CD4-positive, alpha-beta memory T cell (primary cell): ENCODE data around the gene BDP1. TPM values are rescaled to one million over a fixed set of nuclear protein-coding genes. Genes with fewer than 3 reads are reported as not detected.
A peak's percentile ranks its signal among the peaks of the same experiment; 100 is the strongest.
"Not testable (repeated sequence)": the region's sequence is repeated elsewhere in the genome, so short reads cannot be mapped to it uniquely, and the experiment has no call there.

Source experiments
- CTCF ChIA-PET: fragments of 350-600 bp; sonication (Branson Sonifier 250); formaldehyde crosslinking; loops from one replicate; lab custom pipeline; 2021; ENCODE audit warnings: inconsistent platforms; ENCODE audit not compliant: partially characterized antibody; lab: Charles Lee
- POLR2A ChIA-PET: fragments of 350-600 bp; sonication (Branson Sonifier 250); formaldehyde crosslinking; loops from one replicate; lab custom pipeline; 2021; ENCODE audit not compliant: partially characterized antibody; lab: Charles Lee
- DNase-seq, 5 donors: peaks; one replicate each; pipeline versions ENCODE4 v3.0.0 to v3.0.0-alpha.2; 2020 to 2022; ENCODE audit warnings: mixed read lengths in 1 of 5
- H3K27ac ChIP-seq: one replicate; pipeline ENCODE4 v1.7.0; 2013; ENCODE audit warnings: low read depth, low read length
- H3K27me3 ChIP-seq: 2 replicates; pipeline ENCODE4 v1.7.0; 2013; ENCODE audit warnings: mild to moderate bottlenecking, low read length, moderate library complexity; ENCODE audit not compliant: insufficient read depth
- H3K36me3 ChIP-seq: 2 replicates; pipeline ENCODE4 v1.7.0; 2013; ENCODE audit warnings: mild to moderate bottlenecking, low read length, moderate library complexity; ENCODE audit not compliant: insufficient read depth
- H3K4me1 ChIP-seq: 2 replicates; pipeline ENCODE4 v1.7.0; 2013; ENCODE audit warnings: mild to moderate bottlenecking, low read length, moderate library complexity; ENCODE audit not compliant: insufficient read depth
- H3K4me3 ChIP-seq, 2 donors: one replicate each; pipeline ENCODE4 v1.7.0; 2013; ENCODE audit warnings: low read length in 2 of 2, mild to moderate bottlenecking in 1 of 2
- H3K9me3 ChIP-seq, 2 donors: one replicate each; pipeline ENCODE4 v1.7.0; 2013; ENCODE audit warnings: low read length in 2 of 2, control low read depth in 1 of 2; ENCODE audit not compliant: control insufficient read depth in 1 of 2
- H3K27ac Mint-ChIP-seq, 7 donors: one replicate each; pipeline ENCODE4 v1.8.0; 2020 to 2021; ENCODE audit warnings: mixed read lengths in 7 of 7, mild to moderate bottlenecking in 6 of 7, inconsistent platforms in 3 of 7, moderate library complexity in 3 of 7
- H3K27me3 Mint-ChIP-seq, 2 donors: one replicate each; pipeline ENCODE4 v1.8.0; 2020 to 2021; ENCODE audit warnings: mixed read lengths in 2 of 2
- H3K36me3 Mint-ChIP-seq, 2 donors: one replicate each; pipeline ENCODE4 v1.8.0; 2020 to 2021; ENCODE audit warnings: mixed read lengths in 2 of 2, inconsistent platforms in 1 of 2, mild to moderate bottlenecking in 1 of 2
- H3K4me1 Mint-ChIP-seq, 4 donors: one replicate each; pipeline ENCODE4 v1.8.0; 2020 to 2021; ENCODE audit warnings: mixed read lengths in 4 of 4, mild to moderate bottlenecking in 1 of 4
- H3K4me3 Mint-ChIP-seq, 8 donors: one replicate each; pipeline ENCODE4 v1.8.0; 2020 to 2021; ENCODE audit warnings: mixed read lengths in 8 of 8, mild to moderate bottlenecking in 7 of 8, moderate library complexity in 6 of 8, inconsistent platforms in 3 of 8
- H3K9me3 Mint-ChIP-seq, 8 donors: one replicate each; pipeline ENCODE4 v1.8.0; 2020 to 2021; ENCODE audit warnings: mixed read lengths in 8 of 8, mild to moderate bottlenecking in 5 of 8, inconsistent platforms in 3 of 8, moderate library complexity in 1 of 8
- intact Hi-C: fragments of 100-400 bp; cut with micrococcal nuclease; formaldehyde crosslinking; loops from one replicate; pipeline ENCODE4 v1.15.1; 2023
- polyA plus RNA-seq, 2 donors: library from polyadenylated mRNA; unstranded; fragments of 300-500 nt; fragmentation: Illumina TruSeq; gene quantifications; one replicate each; pipeline ENCODE4 v1.2.3, GENCODE V29; 2021
- total RNA-seq, 2 experiments: library from RNA; stranded (reverse); gene quantifications; one replicate each; pipeline ENCODE4 v1.2.3, GENCODE V29; 2021

Gene BDP1
- total and polyA plus RNA-seq, 4 experiments from 2014 or later, result 3.8 to 47.9 (median 32.1) TPM

DNA sequence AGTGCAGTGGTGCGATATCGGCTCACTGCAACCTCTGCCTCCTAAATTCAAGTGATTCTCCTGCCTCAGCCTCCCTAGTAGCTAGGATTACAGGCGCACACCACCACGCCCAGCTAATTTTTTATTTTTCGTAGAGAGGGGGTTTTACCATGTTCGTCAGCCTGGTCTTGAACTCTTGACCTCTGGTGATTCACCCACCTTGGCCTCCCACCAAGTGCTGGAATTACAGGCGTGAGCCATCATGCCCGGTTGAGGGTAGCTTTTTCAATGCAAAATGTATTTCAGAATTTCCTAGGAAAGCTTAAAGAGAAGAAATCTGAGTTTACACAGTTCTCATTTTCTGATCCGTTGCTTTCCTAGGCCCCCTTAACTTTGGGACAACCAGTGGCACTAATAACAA is 15.7 kb downstream of the BDP1 start:
- POLR2A ChIA-PET, result no interaction called here
- peaks cover 32 to 57% of the 10 kb centered on the region in 2 donors for H3K36me3 Mint-ChIP-seq
- H3K36me3 ChIP-seq, result peaks cover 30% of the 10 kb centered on the region

DNA sequence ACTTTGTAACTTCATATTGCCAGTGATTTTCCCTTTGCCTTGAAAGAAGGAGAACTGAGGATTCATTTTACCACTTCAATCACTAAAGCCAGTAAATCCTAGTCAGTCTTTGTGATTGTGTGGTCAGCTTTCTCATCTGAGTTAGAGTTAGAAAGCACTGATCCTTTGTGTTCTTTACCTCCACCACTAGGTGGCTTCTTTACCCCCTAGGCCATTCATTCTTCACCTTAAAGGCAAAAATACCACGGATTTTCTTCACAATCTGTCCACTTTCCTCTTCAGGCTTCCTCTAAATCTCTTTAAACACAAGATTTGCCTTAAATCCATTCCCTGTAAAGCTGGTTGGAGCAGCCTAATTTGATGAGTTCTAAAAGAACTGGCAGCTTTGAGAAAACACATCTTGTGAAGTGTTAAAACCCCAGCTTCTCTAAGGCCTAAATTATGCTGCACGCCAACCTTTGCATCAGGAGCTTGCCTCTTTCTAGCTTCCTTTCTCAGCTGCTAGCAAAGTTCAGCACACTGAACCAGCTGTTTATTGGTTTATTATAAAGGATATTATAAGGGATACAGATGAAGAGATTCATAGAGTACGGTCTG is 20.4 kb downstream of the BDP1 start:
- peak overlapping the region in 3 of 7 donors; percentile 12 to 53 (median 17) for H3K27ac Mint-ChIP-seq
- no peaks in the 10 kb centered on the region for H3K27me3 Mint-ChIP-seq
- peaks cover 0 to 6% (median 3%) of the 10 kb centered on the region in 4 donors for H3K4me1 Mint-ChIP-seq
- DNase-seq, result peak in 3 of 5 donors; percentile 9 to 16 (median 16)
- Histone ChIP-seq H3K9me3 (no peaks in the 10 kb centered on the region), H3K36me3 (peaks cover 9% of the 10 kb centered on the region), H3K4me3 (no peak overlapping the region), H3K27ac (no peak overlapping the region), H3K27me3 (no peaks in the 10 kb centered on the region), H3K4me1 (no peaks in the 10 kb centered on the region)
- no peak overlapping the region for H3K4me3 Mint-ChIP-seq
- intact Hi-C loops, result loop anchor here (5.0 kb wide), 1 partner anchor 126 kb away; no protein-coding TSS in a partner anchor
- ChIA-PET CTCF (interaction anchor here (0.9 to 4.0 kb wide), 18 partner anchors 8 to 833 kb away, joined by 3 to 23 read pairs (median 3); partner anchors contain the start of gene BDP1), POLR2A (interaction anchor here (0.6 kb wide), 1 partner anchor 11 kb away, joined by 7 read pairs; no protein-coding TSS in a partner anchor)
- no peaks in the 10 kb centered on the region for H3K9me3 Mint-ChIP-seq
- H3K36me3 Mint-ChIP-seq, result peaks cover 23 to 49% of the 10 kb centered on the region in 2 donors

More for the DNA sequence above, 15.7 kb downstream of the BDP1 start:
- H3K27me3 ChIP-seq, result no peaks in the 10 kb centered on the region
- intact Hi-C loops, result no loop called here
- peaks cover 0 to 6% (median under 1%) of the 10 kb centered on the region in 4 donors for H3K4me1 Mint-ChIP-seq
- H3K9me3 Mint-ChIP-seq, result no peaks in the 10 kb centered on the region
- H3K27ac Mint-ChIP-seq, result no peak overlapping the region
- H3K4me3 ChIP-seq, result no peak overlapping the region
- no peaks in the 10 kb centered on the region for H3K4me1 ChIP-seq
- CTCF ChIA-PET, result no interaction called here
- no peaks in the 10 kb centered on the region for H3K9me3 ChIP-seq
- no peak overlapping the region for H3K4me3 Mint-ChIP-seq
- no peak for DNase-seq
- no peak overlapping the region for H3K27ac ChIP-seq
- H3K27me3 Mint-ChIP-seq, result no peaks in the 10 kb centered on the region

DNA sequence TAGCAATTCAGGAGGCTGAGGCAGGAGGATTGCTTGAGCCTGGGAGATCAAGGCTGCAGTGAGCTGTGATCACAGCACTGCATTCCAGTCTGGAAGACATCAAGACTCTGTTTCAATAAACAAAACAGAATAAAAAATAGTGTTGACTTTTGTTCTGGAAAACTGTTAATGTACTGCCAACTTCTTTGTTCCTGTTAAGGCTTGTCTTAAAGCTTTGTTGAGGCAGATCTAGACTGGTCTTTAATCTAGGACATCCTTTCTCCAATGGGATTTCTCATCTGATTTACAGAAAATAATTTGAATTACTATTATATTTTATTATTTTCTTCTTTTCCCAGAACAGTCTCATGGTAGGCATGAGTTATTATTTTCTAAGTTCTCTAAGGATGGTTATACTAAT is 26.0 kb downstream of the BDP1 start:
- H3K4me1 ChIP-seq, result no peaks in the 10 kb centered on the region
- no peaks in the 10 kb centered on the region for H3K9me3 ChIP-seq
- ChIA-PET POLR2A (no interaction called here), CTCF (no interaction called here)
- Mint-ChIP-seq H3K9me3 (no peaks in the 10 kb centered on the region), H3K4me1 (peaks cover 9 to 21% (median 13%) of the 10 kb centered on the region in 4 donors), H3K4me3 (no peak overlapping the region), H3K27me3 (no peaks in the 10 kb centered on the region), H3K27ac (no peak overlapping the region), H3K36me3 (peaks cover 43 to 53% of the 10 kb centered on the region in 2 donors)
- peaks cover 16% of the 10 kb centered on the region for H3K36me3 ChIP-seq
- no peaks in the 10 kb centered on the region for H3K27me3 ChIP-seq
- H3K27ac ChIP-seq, result no peak overlapping the region
- intact Hi-C loops, result no loop called here
- DNase-seq, result no peak
- H3K4me3 ChIP-seq, result no peak overlapping the region

DNA sequence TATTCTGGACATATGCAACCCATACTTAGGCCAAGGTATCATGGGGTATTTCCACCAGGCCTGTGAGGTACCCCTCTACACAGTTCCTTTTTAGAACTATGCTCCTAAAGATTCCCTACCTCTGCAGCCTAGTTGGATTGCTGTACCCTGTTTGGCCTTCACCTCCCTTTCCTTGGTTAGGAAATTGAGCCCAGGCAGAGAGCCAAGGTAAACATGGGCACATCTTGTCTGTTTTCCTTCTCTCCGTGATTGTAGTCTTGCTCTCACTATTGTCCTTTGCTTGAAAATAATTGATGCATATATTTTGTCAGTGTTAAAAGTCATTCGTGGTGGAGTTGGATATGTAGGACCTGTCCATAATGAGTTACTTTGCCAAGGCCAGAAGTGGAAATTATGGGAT is 26.7 kb downstream of the BDP1 start:
- peaks cover 9 to 21% (median 13%) of the 10 kb centered on the region in 4 donors for H3K4me1 Mint-ChIP-seq
- POLR2A ChIA-PET, result no interaction called here
- Histone ChIP-seq H3K27ac (no peak overlapping the region), H3K4me1 (no peaks in the 10 kb centered on the region), H3K4me3 (no peak overlapping the region), H3K36me3 (peaks cover 22% of the 10 kb centered on the region), H3K9me3 (no peaks in the 10 kb centered on the region), H3K27me3 (no peaks in the 10 kb centered on the region)
- no peak for DNase-seq
- CTCF ChIA-PET, result no interaction called here
- H3K27me3 Mint-ChIP-seq, result no peaks in the 10 kb centered on the region
- H3K9me3 Mint-ChIP-seq, result no peaks in the 10 kb centered on the region
- H3K36me3 Mint-ChIP-seq, result peaks cover 49 to 56% of the 10 kb centered on the region in 2 donors
- peak overlapping the region in 2 of 7 donors; percentile 23 to 43 for H3K27ac Mint-ChIP-seq
- intact Hi-C loops, result no loop called here
- no peak overlapping the region for H3K4me3 Mint-ChIP-seq

- Histone ChIP-seq H3K4me3 (no peak overlapping the region), H3K36me3 (peaks cover 29% of the 10 kb centered on the region), H3K4me1 (no peaks in the 10 kb centered on the region), H3K27ac (no peak overlapping the region), H3K27me3 (no peaks in the 10 kb centered on the region), H3K9me3 (no peaks in the 10 kb centered on the region)
- ChIA-PET POLR2A (no interaction called here), CTCF (no interaction called here)
- intact Hi-C loops, result no loop called here
- Mint-ChIP-seq H3K4me1 (peaks cover 9 to 21% (median 13%) of the 10 kb centered on the region in 4 donors), H3K4me3 (no peak overlapping the region), H3K9me3 (no peaks in the 10 kb centered on the region), H3K27me3 (no peaks in the 10 kb centered on the region), H3K36me3 (peaks cover 54 to 60% of the 10 kb centered on the region in 2 donors), H3K27ac (peak overlapping the region in 1 of 7 donors; percentile 58)
- DNase-seq, result no peak
Observed at GRCh38 chr5:71483355-71483754, 27.9 kb downstream of the BDP1 start.

- Histone ChIP-seq H3K4me1 (no peaks in the 10 kb centered on the region), H3K36me3 (peaks cover 40% of the 10 kb centered on the region), H3K4me3 (no peak overlapping the region), H3K9me3 (no peaks in the 10 kb centered on the region), H3K27me3 (no peaks in the 10 kb centered on the region), H3K27ac (no peak overlapping the region)
- Mint-ChIP-seq H3K27ac (no peak overlapping the region), H3K4me3 (no peak overlapping the region), H3K36me3 (peaks cover 54 to 75% of the 10 kb centered on the region in 2 donors), H3K4me1 (peaks cover 0 to 10% (median 3%) of the 10 kb centered on the region in 4 donors), H3K9me3 (no peaks in the 10 kb centered on the region), H3K27me3 (no peaks in the 10 kb centered on the region)
- intact Hi-C loops, result no loop called here
- DNase-seq, result no peak
- ChIA-PET POLR2A (no interaction called here), CTCF (interaction anchor here (2.1 kb wide), 1 partner anchor 17 kb away, joined by 14 read pairs; no protein-coding TSS in a partner anchor)
Observed at GRCh38 chr5:71492817-71493615, 37.6 kb downstream of the BDP1 start.

DNA sequence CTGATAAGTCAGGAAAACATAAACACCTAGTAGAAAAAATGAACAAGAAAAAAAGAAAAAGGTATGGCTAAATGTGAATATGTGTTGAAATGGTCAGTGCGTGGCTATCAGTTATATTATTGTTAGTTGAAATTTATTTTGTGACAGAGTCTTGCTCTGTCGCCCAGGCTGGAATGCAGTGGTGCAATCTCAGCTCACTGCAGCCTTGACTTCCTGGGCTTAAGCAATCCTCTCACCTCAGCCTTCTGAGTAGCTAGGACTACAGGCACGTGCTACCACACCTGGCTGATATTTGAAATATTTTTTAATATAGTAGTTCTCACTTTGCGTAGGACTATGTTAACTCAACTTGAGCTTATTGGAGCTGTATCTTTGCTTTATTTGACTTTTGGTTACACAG is 38.8 kb downstream of the BDP1 start:
- Mint-ChIP-seq H3K27ac (peak overlapping the region in 1 of 7 donors; percentile 65), H3K36me3 (peaks cover 48 to 70% of the 10 kb centered on the region in 2 donors)
- H3K9me3 ChIP-seq, H3K4me1 ChIP-seq, H3K4me3 Mint-ChIP-seq, DNase-seq, POLR2A ChIA-PET, H3K4me3 ChIP-seq, H3K27ac ChIP-seq, H3K27me3 Mint-ChIP-seq, H3K4me1 Mint-ChIP-seq, H3K27me3 ChIP-seq, H3K9me3 Mint-ChIP-seq, intact Hi-C loops: not testable (repeated sequence)
- H3K36me3 ChIP-seq, result peaks cover 39% of the 10 kb centered on the region
- CTCF ChIA-PET, result interaction anchor here (0.7 to 2.1 kb wide), 3 partner anchors 19 to 264 kb away, joined by 3 to 14 read pairs (median 3); no protein-coding TSS in a partner anchor
